Measurements from ENCODE around the gene GTF3A. TPM values are rescaled to one million over a fixed set of nuclear protein-coding genes. Genes with fewer than 3 reads are reported as not detected.

Gene GTF3A
- total RNA-seq, 1 experiment from 2014 or later, result 95.0 TPM

DNA sequence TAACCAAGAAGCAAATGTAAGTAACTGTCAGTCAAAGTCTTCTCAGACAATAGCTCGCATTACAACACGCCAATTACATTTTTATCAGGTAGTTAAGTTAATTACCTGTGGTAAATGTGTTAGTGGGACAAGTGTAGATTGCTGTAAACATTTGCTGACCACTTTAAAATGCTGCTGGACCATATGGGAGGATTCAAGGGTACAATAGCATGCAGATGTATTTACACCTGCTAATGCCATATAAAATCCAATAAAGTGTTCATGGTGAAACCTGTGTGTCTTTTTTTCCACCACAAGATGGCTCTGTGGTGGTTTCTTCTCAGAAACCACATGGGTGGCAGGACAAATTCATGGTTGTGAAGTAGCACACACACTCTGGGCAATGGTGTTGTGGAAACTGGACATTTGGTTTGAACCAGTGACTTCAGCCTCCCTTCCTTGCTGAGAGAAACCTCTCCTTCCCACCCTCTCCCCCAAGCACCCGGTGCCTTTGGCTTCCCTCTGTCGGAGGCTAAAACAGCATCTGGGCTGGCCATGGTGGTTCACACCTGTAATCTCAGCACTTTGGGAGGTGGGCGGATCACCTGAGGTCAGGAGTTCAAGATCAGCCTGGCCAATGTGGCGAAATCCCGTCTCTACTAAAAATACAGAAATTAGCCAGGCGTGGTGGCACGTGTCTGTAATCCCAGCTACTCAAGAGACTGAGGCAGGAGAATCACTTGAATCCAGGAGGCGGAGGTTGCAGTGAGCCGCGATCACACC is 18.1 kb upstream of the GTF3A start:
- BruUV-seq (replicated peaks), result no TSS peak
- CTCF ChIA-PET, result no interaction called here
- H3K36me3 Mint-ChIP-seq (ENCODE audit: insufficient read depth, unreplicated experiment), result no peaks in the 10 kb centered on the region
- DNase-seq, result no peak
- no peaks in the 10 kb centered on the region for H3K9me3 Mint-ChIP-seq (ENCODE audit: low read depth, unreplicated experiment)
- no peak overlapping the region for H3K4me3 Mint-ChIP-seq (ENCODE audit: low read depth, unreplicated experiment)
- intact Hi-C loops (cut with micrococcal nuclease; ENCODE audit: unreplicated experiment), result no loop called here
- H3K27ac Mint-ChIP-seq (ENCODE audit: unreplicated experiment), result no peak overlapping the region
- TF ChIP-seq, protein P1, sequence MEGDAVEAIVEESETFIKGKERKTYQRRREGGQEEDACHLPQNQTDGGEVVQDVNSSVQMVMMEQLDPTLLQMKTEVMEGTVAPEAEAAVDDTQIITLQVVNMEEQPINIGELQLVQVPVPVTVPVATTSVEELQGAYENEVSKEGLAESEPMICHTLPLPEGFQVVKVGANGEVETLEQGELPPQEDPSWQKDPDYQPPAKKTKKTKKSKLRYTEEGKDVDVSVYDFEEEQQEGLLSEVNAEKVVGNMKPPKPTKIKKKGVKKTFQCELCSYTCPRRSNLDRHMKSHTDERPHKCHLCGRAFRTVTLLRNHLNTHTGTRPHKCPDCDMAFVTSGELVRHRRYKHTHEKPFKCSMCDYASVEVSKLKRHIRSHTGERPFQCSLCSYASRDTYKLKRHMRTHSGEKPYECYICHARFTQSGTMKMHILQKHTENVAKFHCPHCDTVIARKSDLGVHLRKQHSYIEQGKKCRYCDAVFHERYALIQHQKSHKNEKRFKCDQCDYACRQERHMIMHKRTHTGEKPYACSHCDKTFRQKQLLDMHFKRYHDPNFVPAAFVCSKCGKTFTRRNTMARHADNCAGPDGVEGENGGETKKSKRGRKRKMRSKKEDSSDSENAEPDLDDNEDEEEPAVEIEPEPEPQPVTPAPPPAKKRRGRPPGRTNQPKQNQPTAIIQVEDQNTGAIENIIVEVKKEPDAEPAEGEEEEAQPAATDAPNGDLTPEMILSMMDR (IDR thresholded peaks at IDR 0.05; ENCODE audit: unreplicated experiment), result peak; percentile 24
- peaks cover 45% of the 10 kb centered on the region for H3K27me3 Mint-ChIP-seq (ENCODE audit: unreplicated experiment)
- peaks cover 17% of the 10 kb centered on the region for H3K4me1 Mint-ChIP-seq (ENCODE audit: low read depth, unreplicated experiment)

DNA sequence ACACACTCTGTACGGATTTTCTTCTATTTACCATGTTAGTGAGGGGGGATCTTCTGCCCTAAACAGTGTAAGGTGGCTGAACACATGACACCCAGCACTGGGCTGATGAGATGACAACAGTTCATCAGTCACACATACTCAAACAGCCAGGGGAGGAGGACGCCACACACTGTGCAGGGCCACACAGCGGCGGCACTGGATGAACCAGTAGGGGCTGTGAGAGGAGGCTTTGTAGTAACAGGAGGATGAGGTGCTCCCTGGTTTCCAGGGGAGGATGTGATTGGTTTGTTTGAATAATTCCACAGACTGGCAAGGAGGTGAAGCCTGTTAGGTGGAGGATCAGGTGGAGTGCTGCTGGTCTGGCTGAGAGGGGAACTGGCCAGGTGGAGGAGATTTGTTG is 16.3 kb upstream of the GTF3A start:
- TF ChIP-seq, protein P1 (IDR thresholded peaks at IDR 0.05; ENCODE audit: unreplicated experiment), result no peak
- Mint-ChIP-seq H3K27me3 (ENCODE audit: unreplicated experiment) (peaks cover 59% of the 10 kb centered on the region), H3K36me3 (ENCODE audit: insufficient read depth, unreplicated experiment) (no peaks in the 10 kb centered on the region), H3K9me3 (ENCODE audit: low read depth, unreplicated experiment) (no peaks in the 10 kb centered on the region), H3K4me1 (ENCODE audit: low read depth, unreplicated experiment) (peaks cover 12% of the 10 kb centered on the region), H3K27ac (ENCODE audit: unreplicated experiment) (no peak overlapping the region), H3K4me3 (ENCODE audit: low read depth, unreplicated experiment) (no peak overlapping the region)
- intact Hi-C loops (cut with micrococcal nuclease; ENCODE audit: unreplicated experiment), result no loop called here
- BruUV-seq (replicated peaks), result no TSS peak
- CTCF ChIA-PET, result no interaction called here
- no peak for DNase-seq

DNA sequence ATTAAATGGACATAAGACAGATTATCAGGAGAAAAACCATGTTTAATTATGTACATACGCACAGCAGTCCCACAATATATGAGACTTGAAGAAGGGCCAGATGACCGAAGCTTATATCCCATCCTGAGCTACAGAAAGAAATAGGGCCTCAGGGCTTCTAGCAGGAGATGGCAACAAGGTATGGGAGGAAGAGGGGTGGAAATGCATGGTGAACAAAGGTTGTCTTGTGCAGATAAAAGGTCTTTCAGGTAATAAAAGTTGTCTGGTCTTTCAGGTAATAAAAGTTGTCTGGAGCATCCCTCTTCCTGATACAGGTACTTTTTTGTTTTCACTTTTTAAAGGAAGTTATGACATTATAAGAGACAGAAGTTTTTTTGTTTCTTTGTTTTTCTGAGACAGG is 15.4 kb upstream of the GTF3A start:
- DNase-seq, result no peak
- H3K27ac Mint-ChIP-seq (ENCODE audit: unreplicated experiment), result no peak overlapping the region
- CTCF ChIA-PET, result no interaction called here
- H3K9me3 Mint-ChIP-seq (ENCODE audit: low read depth, unreplicated experiment), result no peaks in the 10 kb centered on the region
- peaks cover 3% of the 10 kb centered on the region for H3K4me1 Mint-ChIP-seq (ENCODE audit: low read depth, unreplicated experiment)
- peaks cover 63% of the 10 kb centered on the region for H3K27me3 Mint-ChIP-seq (ENCODE audit: unreplicated experiment)
- TF ChIP-seq, protein P1 (IDR thresholded peaks at IDR 0.05; ENCODE audit: unreplicated experiment), result no peak
- H3K4me3 Mint-ChIP-seq (ENCODE audit: low read depth, unreplicated experiment), result no peak overlapping the region
- intact Hi-C loops (cut with micrococcal nuclease; ENCODE audit: unreplicated experiment), result no loop called here
- no TSS peak for BruUV-seq (replicated peaks)
- H3K36me3 Mint-ChIP-seq (ENCODE audit: insufficient read depth, unreplicated experiment), result no peaks in the 10 kb centered on the region

DNA sequence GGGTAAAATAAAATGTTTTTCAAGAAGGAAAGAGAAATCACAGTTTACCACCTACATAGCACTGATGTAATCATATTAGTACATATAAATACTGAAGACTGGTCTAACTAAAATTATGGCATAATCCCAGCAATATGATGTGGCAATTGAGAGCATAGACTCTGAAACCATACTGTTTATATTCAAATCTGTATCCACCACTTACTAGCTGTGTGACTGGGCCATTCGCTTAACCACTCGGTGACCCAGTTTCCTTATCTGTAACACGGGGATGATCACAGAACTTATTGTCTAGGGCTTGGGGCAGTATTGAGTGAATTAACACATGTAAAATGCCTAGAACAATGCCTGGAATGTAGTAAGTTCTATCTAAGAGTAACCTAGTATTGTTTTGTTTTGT is 13.1 kb upstream of the GTF3A start:
- Mint-ChIP-seq H3K36me3 (ENCODE audit: insufficient read depth, unreplicated experiment) (no peaks in the 10 kb centered on the region), H3K27me3 (ENCODE audit: unreplicated experiment) (peaks cover 86% of the 10 kb centered on the region), H3K4me1 (ENCODE audit: low read depth, unreplicated experiment) (no peaks in the 10 kb centered on the region), H3K4me3 (ENCODE audit: low read depth, unreplicated experiment) (no peak overlapping the region), H3K9me3 (ENCODE audit: low read depth, unreplicated experiment) (no peaks in the 10 kb centered on the region), H3K27ac (ENCODE audit: unreplicated experiment) (no peak overlapping the region)
- CTCF ChIA-PET, result no interaction called here
- BruUV-seq (replicated peaks), result no TSS peak
- no peak for DNase-seq
- TF ChIP-seq, protein P1 (IDR thresholded peaks at IDR 0.05; ENCODE audit: unreplicated experiment), result no peak
- intact Hi-C loops (cut with micrococcal nuclease; ENCODE audit: unreplicated experiment), result no loop called here

All from Calu3 (cell line).